Left renal cortex interstitium (tissue), 4 donors: ENCODE data around the gene LMNTD1. TPM values are rescaled to one million over a fixed set of nuclear protein-coding genes. Genes with fewer than 3 reads are reported as not detected.
"Not testable (repeated sequence)": the region's sequence is repeated elsewhere in the genome, so short reads cannot be mapped to it uniquely, and the experiment has no call there.

Experiments used
- DNase-seq, 4 donors: peaks; one replicate each; pipeline ENCODE4 v3.0.0-alpha.2; 2013; ENCODE audit warnings: low read depth in 4 of 4, low spot score in 2 of 4, missing footprints in 1 of 4
- polyA plus RNA-seq, 4 donors: library from polyadenylated mRNA; unstranded; fragments of 120-200 nt; gene quantifications; one replicate each; pipeline ENCODE4 v1.2.1, GENCODE V29; 2013; ENCODE audit not compliant: insufficient read length in 4 of 4

The LMNTD1 gene
- polyA plus RNA-seq, 4 donors: 0.16 to 0.32 (median 0.21) TPM; not detected in 1

- no peak for DNase-seq
Measured at GRCh38 chr12:25495331-25496097, 57.6 kb downstream of the LMNTD1 start.

- DNase-seq: no peak
Measured at GRCh38 chr12:25494926-25495325, 58.2 kb downstream of the LMNTD1 start.

- no peak for DNase-seq
Measured at GRCh38 chr12:25493682-25494081, 59.4 kb downstream of the LMNTD1 start.

GRCh38 chr12:25491396-25492325 is 61.4 kb downstream of the LMNTD1 start:
- no peak for DNase-seq

GRCh38 chr12:25488956-25489870 is 63.9 kb downstream of the LMNTD1 start:
- DNase-seq: not testable (repeated sequence)

GRCh38 chr12:25482625-25483024 is 70.5 kb downstream of the LMNTD1 start:
- no peak for DNase-seq

- DNase-seq: no peak
Measured at GRCh38 chr12:25480145-25480544, 72.9 kb downstream of the LMNTD1 start.

- no peak for DNase-seq
Measured at GRCh38 chr12:25477217-25477616, 75.9 kb downstream of the LMNTD1 start.

GRCh38 chr12:25472453-25472852 is 80.6 kb downstream of the LMNTD1 start:
- DNase-seq: no peak

GRCh38 chr12:25469861-25470260 is 83.2 kb downstream of the LMNTD1 start:
- DNase-seq: peak in 1 of 4 donors; percentile 3

GRCh38 chr12:25469368-25469767 is 83.7 kb downstream of the LMNTD1 start:
- DNase-seq: no peak

- no peak for DNase-seq
Measured at GRCh38 chr12:25463521-25463920, 89.6 kb downstream of the LMNTD1 start.

GRCh38 chr12:25463005-25463404 is 90.1 kb downstream of the LMNTD1 start:
- no peak for DNase-seq

GRCh38 chr12:25459541-25459951 is 93.5 kb downstream of the LMNTD1 start:
- no peak for DNase-seq

GRCh38 chr12:25458047-25458552 is 95.0 kb downstream of the LMNTD1 start:
- no peak for DNase-seq

GRCh38 chr12:25456474-25456873 is 96.6 kb downstream of the LMNTD1 start:
- no peak for DNase-seq

GRCh38 chr12:25455696-25456095 is 97.4 kb downstream of the LMNTD1 start:
- no peak for DNase-seq

- DNase-seq: no peak
Measured at GRCh38 chr12:25449007-25449406, 104.1 kb downstream of the LMNTD1 start.

- DNase-seq: no peak
Measured at GRCh38 chr12:25447046-25447445, 106.0 kb downstream of the LMNTD1 start.

GRCh38 chr12:25438638-25439037 is 114.4 kb downstream of the LMNTD1 start:
- no peak for DNase-seq
